HL-60 (cell line): ENCODE measurements around the gene MPPED1.

ENCODE experiments used
- DNase-seq, 2 experiments: peaks; one replicate each; pipeline ENCODE4 v3.0.0-alpha.2; 2010 to 2020; ENCODE audit warnings: low read depth in 1 of 2, low spot score in 1 of 2
- H3K27ac ChIP-seq: fragments of 250-450 bp; sonication (Bioruptor Pico); replicated peaks from 2 replicates; pipeline ENCODE4 v1.5.1; 2020; ENCODE audit warnings: mild to moderate bottlenecking, moderate library complexity
- H3K27me3 ChIP-seq: fragments of 250-450 bp; sonication (Bioruptor Pico); 2 replicates; pipeline ENCODE4 v1.5.1; 2021; ENCODE audit warnings: mild to moderate bottlenecking, moderate library complexity; ENCODE audit not compliant: insufficient read depth, poor library complexity, severe bottlenecking
- H3K4me3 ChIP-seq: replicated peaks from 2 replicates; pipeline ENCODE4 v1.5.1; 2011; ENCODE audit warnings: mild to moderate bottlenecking, control low read depth, low read length; ENCODE audit not compliant: insufficient read depth
- GABPA ChIP-seq: IDR thresholded peaks from 2 replicates; pipeline ENCODE4 v1.6.1; 2012; ENCODE audit warnings: low read depth
- POLR2AphosphoS5 ChIP-seq: IDR thresholded peaks from 2 replicates; pipeline ENCODE4 v1.6.1; 2012; ENCODE audit warnings: low read depth
- SPI1 ChIP-seq: IDR thresholded peaks from 2 replicates; pipeline ENCODE4 v1.6.1; 2012; ENCODE audit warnings: low read depth, mild to moderate bottlenecking, borderline replicate concordance
- TF ChIP-seq, protein P1 (sequence below): IDR thresholded peaks from 2 replicates; pipeline ENCODE4 v1.6.1; 2012; ENCODE audit warnings: low read depth; ENCODE audit not compliant: insufficient replicate concordance
- TF ChIP-seq, protein P2 (sequence below): IDR thresholded peaks from one replicate; pipeline ENCODE4 v1.5.1; 2011; ENCODE audit warnings: low read length, control low read depth, inconsistent platforms; ENCODE audit not compliant: insufficient read depth

MPPED1 gene

DNA sequence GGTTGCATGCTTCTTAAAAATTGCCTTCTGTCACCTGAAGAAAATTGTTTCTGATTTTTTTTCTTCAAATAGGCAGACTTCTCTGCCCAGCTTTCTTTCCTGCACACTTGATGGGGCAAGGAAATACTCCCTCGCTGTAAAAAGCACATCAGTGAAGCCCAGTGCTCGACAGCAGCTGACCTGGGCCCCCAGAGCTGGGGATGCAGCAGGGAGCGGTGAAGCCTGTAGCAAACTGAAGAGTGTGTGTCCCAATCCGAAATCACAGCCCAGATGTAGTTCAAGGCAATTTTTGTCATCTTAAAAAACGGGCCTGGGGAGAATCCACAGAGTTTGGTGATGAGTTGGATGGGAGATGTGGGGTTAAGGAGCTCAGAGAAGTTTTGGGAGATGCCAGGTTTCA lies 27.0 kb upstream of the MPPED1 start:
- no peak for DNase-seq
- H3K4me3 ChIP-seq, result no peak overlapping the region
- H3K27me3 ChIP-seq, result no peaks in the 10 kb centered on the region
- TF ChIP-seq POLR2AphosphoS5, result no peak
- TF ChIP-seq, protein P1, sequence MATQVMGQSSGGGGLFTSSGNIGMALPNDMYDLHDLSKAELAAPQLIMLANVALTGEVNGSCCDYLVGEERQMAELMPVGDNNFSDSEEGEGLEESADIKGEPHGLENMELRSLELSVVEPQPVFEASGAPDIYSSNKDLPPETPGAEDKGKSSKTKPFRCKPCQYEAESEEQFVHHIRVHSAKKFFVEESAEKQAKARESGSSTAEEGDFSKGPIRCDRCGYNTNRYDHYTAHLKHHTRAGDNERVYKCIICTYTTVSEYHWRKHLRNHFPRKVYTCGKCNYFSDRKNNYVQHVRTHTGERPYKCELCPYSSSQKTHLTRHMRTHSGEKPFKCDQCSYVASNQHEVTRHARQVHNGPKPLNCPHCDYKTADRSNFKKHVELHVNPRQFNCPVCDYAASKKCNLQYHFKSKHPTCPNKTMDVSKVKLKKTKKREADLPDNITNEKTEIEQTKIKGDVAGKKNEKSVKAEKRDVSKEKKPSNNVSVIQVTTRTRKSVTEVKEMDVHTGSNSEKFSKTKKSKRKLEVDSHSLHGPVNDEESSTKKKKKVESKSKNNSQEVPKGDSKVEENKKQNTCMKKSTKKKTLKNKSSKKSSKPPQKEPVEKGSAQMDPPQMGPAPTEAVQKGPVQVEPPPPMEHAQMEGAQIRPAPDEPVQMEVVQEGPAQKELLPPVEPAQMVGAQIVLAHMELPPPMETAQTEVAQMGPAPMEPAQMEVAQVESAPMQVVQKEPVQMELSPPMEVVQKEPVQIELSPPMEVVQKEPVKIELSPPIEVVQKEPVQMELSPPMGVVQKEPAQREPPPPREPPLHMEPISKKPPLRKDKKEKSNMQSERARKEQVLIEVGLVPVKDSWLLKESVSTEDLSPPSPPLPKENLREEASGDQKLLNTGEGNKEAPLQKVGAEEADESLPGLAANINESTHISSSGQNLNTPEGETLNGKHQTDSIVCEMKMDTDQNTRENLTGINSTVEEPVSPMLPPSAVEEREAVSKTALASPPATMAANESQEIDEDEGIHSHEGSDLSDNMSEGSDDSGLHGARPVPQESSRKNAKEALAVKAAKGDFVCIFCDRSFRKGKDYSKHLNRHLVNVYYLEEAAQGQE, result no peak
- no peak overlapping the region for H3K27ac ChIP-seq

DNA sequence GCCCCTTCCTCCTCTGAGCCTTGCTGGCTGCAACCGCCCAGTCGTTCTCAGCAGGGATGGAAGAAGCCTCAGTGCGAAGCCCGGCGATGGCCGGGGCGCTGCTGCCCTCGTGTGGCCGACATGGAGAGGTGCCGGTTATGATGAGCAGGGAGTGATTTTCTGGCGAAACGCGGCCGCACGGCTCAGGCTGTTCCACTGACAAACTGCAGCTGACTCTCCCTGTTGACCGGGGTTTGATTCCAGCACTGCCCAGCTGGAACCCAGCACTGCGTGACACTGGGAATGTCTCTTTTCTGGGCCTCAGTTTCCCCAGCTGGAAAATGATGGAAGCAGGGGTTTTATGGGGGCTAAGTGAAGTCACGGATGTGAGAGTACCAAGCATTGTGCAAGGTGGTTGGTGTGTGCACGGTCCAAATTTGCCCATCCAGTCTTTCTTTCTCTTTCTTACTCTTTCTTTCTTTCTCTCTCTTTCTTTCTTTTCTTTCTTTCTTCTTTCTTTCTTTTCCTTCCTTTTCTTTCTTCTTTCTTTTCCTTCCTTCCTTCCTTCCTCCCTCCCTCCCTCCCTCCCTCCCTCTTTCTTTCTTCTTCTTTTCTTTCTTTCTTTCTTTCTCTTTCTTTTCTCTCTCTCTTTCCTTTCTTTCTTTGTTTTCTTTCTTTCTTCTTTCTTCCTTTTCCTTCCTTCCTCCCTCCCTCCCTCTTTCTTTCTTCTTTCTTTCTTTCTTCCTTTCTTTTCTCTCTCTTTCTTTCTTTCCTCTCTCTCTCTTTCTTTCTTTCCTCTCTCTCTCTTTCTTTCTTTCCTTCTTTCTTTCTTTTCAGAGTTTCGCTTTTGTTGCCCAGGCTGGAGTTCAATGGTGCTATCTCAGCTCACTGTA lies 25.8 kb upstream of the MPPED1 start:
- TF ChIP-seq GABPA (no peak), SPI1 (no peak), POLR2AphosphoS5 (no peak)
- TF ChIP-seq, protein P2, sequence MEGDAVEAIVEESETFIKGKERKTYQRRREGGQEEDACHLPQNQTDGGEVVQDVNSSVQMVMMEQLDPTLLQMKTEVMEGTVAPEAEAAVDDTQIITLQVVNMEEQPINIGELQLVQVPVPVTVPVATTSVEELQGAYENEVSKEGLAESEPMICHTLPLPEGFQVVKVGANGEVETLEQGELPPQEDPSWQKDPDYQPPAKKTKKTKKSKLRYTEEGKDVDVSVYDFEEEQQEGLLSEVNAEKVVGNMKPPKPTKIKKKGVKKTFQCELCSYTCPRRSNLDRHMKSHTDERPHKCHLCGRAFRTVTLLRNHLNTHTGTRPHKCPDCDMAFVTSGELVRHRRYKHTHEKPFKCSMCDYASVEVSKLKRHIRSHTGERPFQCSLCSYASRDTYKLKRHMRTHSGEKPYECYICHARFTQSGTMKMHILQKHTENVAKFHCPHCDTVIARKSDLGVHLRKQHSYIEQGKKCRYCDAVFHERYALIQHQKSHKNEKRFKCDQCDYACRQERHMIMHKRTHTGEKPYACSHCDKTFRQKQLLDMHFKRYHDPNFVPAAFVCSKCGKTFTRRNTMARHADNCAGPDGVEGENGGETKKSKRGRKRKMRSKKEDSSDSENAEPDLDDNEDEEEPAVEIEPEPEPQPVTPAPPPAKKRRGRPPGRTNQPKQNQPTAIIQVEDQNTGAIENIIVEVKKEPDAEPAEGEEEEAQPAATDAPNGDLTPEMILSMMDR, result peak; percentile 76
- TF ChIP-seq, protein P1, result no peak
- Histone ChIP-seq H3K27ac (no peak overlapping the region), H3K4me3 (no peak overlapping the region), H3K27me3 (no peaks in the 10 kb centered on the region)
- peak; percentile 58 to 79 for DNase-seq

DNA sequence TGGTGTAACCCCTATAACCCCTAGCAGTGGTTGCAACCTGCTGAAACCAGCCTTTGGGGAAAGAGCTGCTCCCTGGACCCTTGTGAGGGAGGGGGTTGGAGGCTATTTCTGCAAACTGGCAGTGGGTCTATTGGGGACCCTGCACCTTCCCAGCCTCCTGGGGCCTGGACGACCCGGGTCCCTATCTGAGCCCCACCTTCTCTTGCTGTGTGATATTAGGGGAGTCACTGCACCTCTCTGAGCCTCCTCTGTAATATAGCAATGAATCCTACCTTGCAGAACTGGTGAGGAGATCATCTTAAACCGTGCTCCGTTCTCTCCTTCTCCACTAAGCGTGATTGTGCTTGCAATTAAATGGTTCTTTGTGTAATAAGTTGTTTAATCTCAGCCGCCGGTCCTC lies 24.0 kb upstream of the MPPED1 start:
- Histone ChIP-seq H3K27me3 (no peaks in the 10 kb centered on the region), H3K27ac (no peak overlapping the region), H3K4me3 (no peak overlapping the region)
- DNase-seq, result no peak
- TF ChIP-seq, protein P2, result no peak
- TF ChIP-seq POLR2AphosphoS5, result no peak
- TF ChIP-seq, protein P1, result no peak
- TF ChIP-seq SPI1, result no peak
- TF ChIP-seq GABPA, result no peak
